GM19023 (cell line): ENCODE data around the gene SEZ6L.
"Not testable (repeated sequence)": the region's sequence is repeated elsewhere in the genome, so short reads cannot be mapped to it uniquely, and the experiment has no call there.

Experiments
- ATAC-seq: cut with Tn5 transposase; IDR thresholded peaks from one replicate; pipeline ENCODE4 v1.9.1; 2021; ENCODE audit warnings: mild to moderate bottlenecking, moderate library complexity; ENCODE audit not compliant: unreplicated experiment

SEZ6L gene

DNA sequence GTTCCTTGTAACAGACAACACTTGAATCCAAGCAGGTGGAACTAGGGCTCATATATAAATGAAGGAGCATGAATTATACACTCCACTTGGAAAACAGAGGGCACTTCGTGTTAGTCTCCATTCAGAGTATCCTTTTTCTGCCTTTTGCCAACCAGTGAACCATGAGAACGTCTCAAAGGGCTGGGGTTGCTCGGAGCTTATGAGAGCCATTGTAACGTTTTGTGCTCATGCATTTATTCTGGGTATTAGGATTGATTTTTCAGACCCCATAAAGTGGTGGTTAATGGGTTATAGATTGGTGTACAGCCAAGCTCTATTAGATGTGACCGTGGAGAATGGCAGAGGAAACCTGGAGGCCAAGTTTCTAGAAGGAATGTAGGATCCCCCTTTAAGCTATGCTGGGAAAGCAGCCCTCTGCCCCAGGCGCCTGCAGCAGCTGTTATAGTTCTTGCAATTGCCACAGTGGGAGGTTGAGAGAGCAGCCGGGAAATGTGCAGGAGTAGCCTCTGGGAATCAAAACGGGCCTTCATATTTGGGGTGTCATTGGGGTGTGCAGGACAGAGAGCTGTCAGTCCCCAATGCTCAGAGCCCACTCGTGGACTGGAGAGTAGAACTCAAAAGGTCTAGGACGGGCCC lies 205.2 kb downstream of the SEZ6L start:
- ATAC-seq: no peak

DNA sequence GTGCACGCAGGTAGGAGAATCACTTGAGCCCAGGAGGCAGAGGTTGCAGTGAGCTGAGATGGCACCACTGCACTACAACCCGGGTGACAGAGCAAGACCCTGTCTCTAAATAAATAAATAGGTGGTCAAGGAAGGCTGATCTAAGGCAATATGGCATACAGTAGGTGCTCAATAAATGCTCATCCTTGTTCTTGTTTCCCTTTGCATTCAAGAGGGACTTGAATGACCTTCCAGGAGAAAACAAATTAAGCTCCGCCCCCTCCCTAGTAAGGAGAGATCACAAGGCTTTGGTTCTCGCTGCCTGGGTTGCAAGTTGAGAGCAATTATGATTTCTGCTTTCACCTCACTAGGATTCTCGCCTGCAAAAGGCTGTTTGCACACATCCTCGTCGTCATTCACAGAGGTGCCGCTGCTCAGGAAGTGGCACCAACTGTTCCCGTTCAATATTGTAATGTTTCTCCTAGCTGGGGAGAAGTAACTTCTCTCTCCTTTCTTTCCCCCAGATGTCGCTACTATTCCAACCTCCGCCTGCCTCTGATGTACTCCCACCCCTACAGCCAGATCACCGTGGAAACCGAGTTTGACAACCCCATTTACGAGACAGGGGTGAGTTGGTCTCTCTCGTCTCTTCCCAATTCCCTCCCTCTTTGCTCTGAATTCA lies 208.0 kb downstream of the SEZ6L start:
- no peak for ATAC-seq

- ATAC-seq: no peak
Observed at GRCh38 chr22:26380072-26380830, 211.0 kb downstream of the SEZ6L start.

GRCh38 chr22:26382782-26383181 lies 213.5 kb downstream of the SEZ6L start:
- no peak for ATAC-seq

- no peak for ATAC-seq
Observed at GRCh38 chr22:26383968-26384556, 214.8 kb downstream of the SEZ6L start.

GRCh38 chr22:26385164-26385563 lies 215.9 kb downstream of the SEZ6L start:
- no peak for ATAC-seq

GRCh38 chr22:26389125-26389524 lies 219.9 kb downstream of the SEZ6L start:
- ATAC-seq: no peak

- ATAC-seq: no peak
Observed at GRCh38 chr22:26391091-26391490, 221.8 kb downstream of the SEZ6L start.

DNA sequence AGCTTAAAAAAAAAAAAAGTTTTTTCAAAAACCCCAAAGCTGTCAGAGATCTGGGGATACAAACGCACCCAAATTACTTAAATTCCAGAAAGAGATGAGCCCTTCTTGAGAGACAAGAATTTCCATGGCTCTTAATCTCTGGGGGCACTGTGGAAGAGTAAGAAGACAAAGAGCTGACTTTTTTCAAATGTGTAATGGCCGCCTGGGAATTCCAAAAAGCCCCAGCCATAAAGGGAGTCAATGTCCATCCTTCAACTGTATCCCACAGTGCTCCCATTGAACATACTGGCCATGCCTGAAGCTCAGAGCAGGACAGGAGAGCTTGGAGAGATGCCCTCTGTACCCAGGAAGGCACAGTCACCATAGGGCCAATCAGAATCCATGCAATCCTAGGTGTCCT lies 222.4 kb downstream of the SEZ6L start:
- no peak for ATAC-seq

DNA sequence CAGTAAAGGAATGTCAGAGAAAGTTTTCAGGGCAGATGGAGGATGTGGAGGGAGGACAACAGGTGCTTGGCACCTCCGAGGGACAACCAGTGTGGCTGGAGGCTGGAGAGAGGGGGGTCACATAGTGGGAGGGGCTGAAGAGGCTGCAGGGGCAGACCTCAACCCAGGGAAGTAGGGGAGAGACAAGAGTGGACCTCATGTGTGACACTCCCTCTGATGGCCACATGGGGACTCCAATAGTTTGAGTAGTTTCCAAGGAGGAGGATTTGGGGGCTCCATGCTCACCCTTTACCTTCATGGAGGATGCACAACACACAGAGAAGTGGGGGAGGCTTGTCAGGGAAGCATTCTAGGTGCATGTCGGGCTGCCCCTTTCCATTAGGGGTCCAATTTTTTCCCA lies 224.7 kb downstream of the SEZ6L start:
- no peak for ATAC-seq

DNA sequence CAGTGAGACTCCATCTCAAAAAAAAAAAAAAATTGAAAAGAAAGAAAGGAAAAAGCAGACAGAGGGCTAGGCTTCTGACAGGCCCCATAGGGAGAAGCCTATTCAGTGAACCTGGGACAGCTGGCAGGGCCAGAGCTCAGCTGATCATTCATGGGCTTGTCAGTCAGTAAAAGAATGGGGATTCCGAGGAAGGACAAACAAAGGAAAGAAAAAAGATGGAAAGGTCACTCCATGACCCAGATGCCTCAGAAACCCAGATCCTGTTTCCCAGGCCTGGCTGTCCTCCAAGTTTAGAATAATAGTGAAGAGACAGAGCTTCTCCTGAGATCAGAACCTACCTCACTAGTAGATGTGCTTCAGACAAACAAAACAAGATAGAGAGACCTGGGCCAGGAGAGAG lies 225.5 kb downstream of the SEZ6L start:
- ATAC-seq: no peak

- ATAC-seq: no peak
Observed at GRCh38 chr22:26395926-26396325, 226.7 kb downstream of the SEZ6L start.

- ATAC-seq: no peak
Observed at GRCh38 chr22:26398741-26399153, 229.5 kb downstream of the SEZ6L start.

- no peak for ATAC-seq
Observed at GRCh38 chr22:26399289-26399688, 230.0 kb downstream of the SEZ6L start.

DNA sequence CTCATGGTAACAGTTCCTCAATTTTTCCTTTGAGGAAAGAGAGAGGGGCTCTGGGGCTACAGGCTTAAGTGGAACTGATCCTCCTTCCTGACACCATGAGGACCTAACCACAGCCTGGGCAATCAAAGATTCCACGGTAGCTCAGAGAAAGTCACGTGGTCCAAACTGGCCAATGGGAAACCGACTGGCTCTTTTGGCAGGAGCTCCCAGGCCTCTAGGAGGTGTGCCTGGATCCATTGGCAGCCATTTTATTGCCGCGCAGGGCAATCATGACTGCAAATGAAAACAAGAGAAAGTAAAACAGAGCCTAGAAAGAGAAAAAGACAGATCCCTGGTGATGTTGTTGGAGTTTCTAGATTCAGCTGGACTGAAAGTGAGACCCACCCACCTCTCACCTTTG lies 232.5 kb downstream of the SEZ6L start:
- no peak for ATAC-seq

DNA sequence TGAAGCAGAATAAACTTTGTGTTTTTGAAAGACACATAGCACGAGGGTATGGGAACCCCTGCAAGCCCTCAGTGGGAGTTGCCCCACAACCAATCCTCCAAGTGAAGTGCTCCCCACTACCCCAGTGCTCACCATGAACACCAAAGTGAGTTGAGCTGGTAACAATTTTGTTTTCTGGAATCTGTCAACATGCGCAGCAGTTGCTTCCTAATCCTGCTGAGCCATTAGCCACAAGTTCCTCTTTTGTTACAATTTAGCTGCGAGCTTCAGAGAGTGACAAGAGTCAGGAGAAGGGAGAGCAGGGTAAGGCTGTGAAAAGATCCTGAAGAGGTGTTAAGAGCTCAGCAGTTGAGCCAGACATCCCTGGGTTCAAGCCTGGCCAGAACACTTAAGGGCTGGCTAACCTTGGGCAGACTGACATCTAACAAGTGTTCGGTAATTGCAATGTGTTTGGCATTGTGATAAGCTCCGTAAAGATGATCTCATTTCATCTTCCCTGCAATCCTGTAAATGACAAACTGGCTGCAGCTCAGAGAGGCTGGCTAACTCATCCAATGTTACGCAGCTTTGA lies 235.7 kb downstream of the SEZ6L start:
- no peak for ATAC-seq

DNA sequence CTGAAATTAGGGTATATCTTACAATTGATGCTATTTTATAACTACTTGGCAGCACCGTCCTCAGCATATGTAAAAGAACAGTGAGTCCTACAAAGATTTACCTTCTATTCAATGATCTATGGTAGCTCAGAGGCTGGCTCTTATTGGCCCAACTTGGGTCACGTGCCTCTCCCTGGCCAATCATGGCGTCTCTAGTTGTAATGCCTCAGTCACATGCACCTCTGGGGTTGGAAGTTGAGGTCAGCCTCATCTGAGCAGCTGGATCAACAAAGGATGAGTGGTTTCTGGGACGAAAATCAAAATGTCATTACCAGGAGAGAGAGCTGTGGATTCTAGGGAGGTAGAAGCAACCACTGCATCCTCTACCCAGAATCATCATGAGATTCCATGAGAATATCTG lies 236.9 kb downstream of the SEZ6L start:
- ATAC-seq: no peak

GRCh38 chr22:26408562-26409220 lies 239.4 kb downstream of the SEZ6L start:
- ATAC-seq: not testable (repeated sequence)

GRCh38 chr22:26409719-26410335 lies 240.6 kb downstream of the SEZ6L start:
- ATAC-seq: no peak

- ATAC-seq: no peak
Observed at GRCh38 chr22:26410386-26410785, 241.1 kb downstream of the SEZ6L start.
